MCF 10A (cell line): Measurements from ENCODE around the gene HTR1D. TPM values are rescaled to one million over a fixed set of nuclear protein-coding genes. Genes with fewer than 3 reads are reported as not detected.
"Not testable (repeated sequence)": the region's sequence is repeated elsewhere in the genome, so short reads cannot be mapped to it uniquely, and the experiment has no call there.

Source experiments
- Bru-seq: library from RNA; stranded (reverse); fragments of 400-500 nt; gene quantifications from one replicate; lab custom pipeline; 2021; lab: Mats Ljungman, UMichigan
- BruChase-seq, 2 experiments: library from RNA; stranded (reverse); fragments of 400-500 nt; gene quantifications; one replicate each; lab custom pipeline; 2021; lab: Mats Ljungman, UMichigan
- BruUV-seq: library from RNA; stranded (reverse); fragments of 400-500 nt; replicated peaks from 2 replicates; lab custom pipeline; 2021; lab: Mats Ljungman, UMichigan
- CTCF ChIA-PET: fragments of 300-600 bp; sonication (Branson Sonifier 250); formaldehyde crosslinking; extraction: SDS; loops from one replicate; lab custom pipeline; 2021; ENCODE audit warnings: antibody characterized with exemption, inconsistent platforms; lab: Yijun Ruan, JAX
- POLR2A ChIA-PET: fragments of 300-600, 350-650 bp; sonication (Branson Sonifier 250); formaldehyde crosslinking; extraction: SDS; loops from one replicate; lab custom pipeline; 2020; ENCODE audit warnings: antibody characterized with exemption, inconsistent platforms; lab: Yijun Ruan, JAX
- DNase-seq: peaks from one replicate; pipeline ENCODE4 v3.0.0-alpha.2; 2018; ENCODE audit not compliant: unreplicated experiment
- H3K27ac Mint-ChIP-seq: one replicate; pipeline ENCODE4 v1.8.0; 2022; ENCODE audit warnings: mild to moderate bottlenecking, low read depth, mixed read lengths; ENCODE audit not compliant: unreplicated experiment
- H3K27me3 Mint-ChIP-seq: one replicate; pipeline ENCODE4 v1.8.0; 2022; ENCODE audit warnings: mixed read lengths; ENCODE audit not compliant: insufficient read depth, unreplicated experiment
- H3K36me3 Mint-ChIP-seq: one replicate; pipeline ENCODE4 v1.8.0; 2022; ENCODE audit warnings: mild to moderate bottlenecking, moderate library complexity, mixed read lengths; ENCODE audit not compliant: insufficient read depth, unreplicated experiment
- H3K4me1 Mint-ChIP-seq: one replicate; pipeline ENCODE4 v1.8.0; 2022; ENCODE audit warnings: mixed read lengths; ENCODE audit not compliant: insufficient read depth, unreplicated experiment
- H3K4me3 Mint-ChIP-seq: one replicate; pipeline ENCODE4 v1.8.0; 2022; ENCODE audit warnings: mild to moderate bottlenecking, moderate library complexity, mixed read lengths; ENCODE audit not compliant: unreplicated experiment
- H3K9me3 Mint-ChIP-seq: one replicate; pipeline ENCODE4 v1.8.0; 2022; ENCODE audit warnings: mixed read lengths; ENCODE audit not compliant: unreplicated experiment
- CTCF ChIP-seq: fragments of 200-600 bp; IDR thresholded peaks from one replicate; pipeline ENCODE4 v1.8.0; 2022; ENCODE audit warnings: antibody characterized with exemption, mild to moderate bottlenecking; ENCODE audit not compliant: unreplicated experiment
- intact Hi-C: fragments of 100-400 bp; cut with micrococcal nuclease; formaldehyde crosslinking; loops from 2 replicates; pipeline ENCODE4 v1.14.1; 2022
- long read RNA-seq: library from polyadenylated mRNA; stranded (forward); transcript quantifications from one replicate; pipeline ENCODE4 v2.0.0, GENCODE V29; 2022
- total RNA-seq: library from RNA; stranded (reverse); gene quantifications from 2 replicates; pipeline ENCODE4 v1.2.3, GENCODE V29; 2022

The HTR1D gene
- total RNA-seq: 0.17 and 0.35 TPM in 2 replicates
- Bru-seq, nascent RNA: percentile 21 among the genes with signal in this experiment
- percentile 48 among the genes with signal in this experiment for BruChase-seq, experiment 1, labeled RNA remaining after a 6-hour chase
- percentile 22 among the genes with signal in this experiment for BruChase-seq, experiment 2, labeled RNA remaining after a 2-hour chase
- long read RNA-seq: 0 reads

- H3K4me1 Mint-ChIP-seq: no peaks in the 10 kb centered on the region
- ChIA-PET POLR2A (interaction anchor here (0.6 to 0.7 kb wide), 2 partner anchors 182 to 845 kb away, joined by 3 read pairs; no protein-coding TSS in a partner anchor), CTCF (interaction anchor here (0.8 kb wide), 1 partner anchor 117 kb away, joined by 4 read pairs; no protein-coding TSS in a partner anchor)
- DNase-seq: no peak
- no TSS peak for BruUV-seq
- no peaks in the 10 kb centered on the region for H3K36me3 Mint-ChIP-seq
- H3K9me3 Mint-ChIP-seq: no peaks in the 10 kb centered on the region
- H3K27me3 Mint-ChIP-seq: peaks cover 11% of the 10 kb centered on the region
- TF ChIP-seq CTCF: no peak
- intact Hi-C loops: loop anchor here (10.0 kb wide), 1 partner anchor 57 kb away; no protein-coding TSS in a partner anchor
- H3K4me3 Mint-ChIP-seq: peak within 1 kb of the TSS; percentile 65
- H3K27ac Mint-ChIP-seq: no peak within 1 kb of the TSS
These were observed at the start of gene HTR1D for GRCh38 chr1:23217421-23218115. Gene HTR1D, minus strand, starts transcription at chr1:23217502. Its CDS starts 23,283 bp downstream, at chr1:23194219.

- Mint-ChIP-seq H3K9me3 (no peaks in the 10 kb centered on the region), H3K4me1 (no peaks in the 10 kb centered on the region), H3K4me3 (no peak overlapping the region), H3K27me3 (no peaks in the 10 kb centered on the region), H3K36me3 (no peaks in the 10 kb centered on the region), H3K27ac (no peak overlapping the region)
- no TSS peak for BruUV-seq
- ChIA-PET CTCF (interaction anchor here (0.6 kb wide), 1 partner anchor 480 kb away, joined by 4 read pairs; no protein-coding TSS in a partner anchor), POLR2A (interaction anchor here (0.6 to 2.2 kb wide), 2 partner anchors 9 to 60 kb away, joined by 4 to 6 read pairs; no protein-coding TSS in a partner anchor)
- DNase-seq: no peak
- no peak for TF ChIP-seq CTCF
- intact Hi-C loops: no loop called here
These were observed 46.1 kb upstream of the HTR1D start for GRCh38 chr1:23263380-23263887.

- BruUV-seq, H3K27me3 Mint-ChIP-seq, H3K27ac Mint-ChIP-seq, H3K4me1 Mint-ChIP-seq, H3K9me3 Mint-ChIP-seq, CTCF ChIA-PET, intact Hi-C loops, POLR2A ChIA-PET, H3K36me3 Mint-ChIP-seq, DNase-seq, H3K4me3 Mint-ChIP-seq: not testable (repeated sequence)
These were observed 40.8 kb upstream of the HTR1D start for GRCh38 chr1:23258082-23258481.

DNA sequence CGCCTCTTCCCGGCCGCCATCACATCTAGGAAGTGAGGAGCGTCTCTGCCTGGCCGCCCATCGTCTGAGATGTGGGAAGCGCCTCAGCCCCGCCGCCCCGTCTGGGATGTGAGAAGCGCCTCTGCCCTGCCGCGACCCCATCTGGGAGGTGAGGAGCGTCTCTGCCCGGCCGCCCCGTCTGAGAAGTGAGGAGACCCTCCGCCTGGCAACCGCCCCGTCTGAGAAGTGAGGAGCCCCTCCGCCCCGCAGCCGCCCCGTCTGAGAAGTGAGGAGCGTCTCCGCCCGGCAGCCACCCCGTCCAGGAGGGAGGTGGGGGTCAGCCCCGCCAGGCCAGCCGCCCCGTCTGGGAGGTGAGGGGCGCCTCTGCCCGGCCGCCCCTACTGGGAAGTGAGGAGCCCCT lies 40.1 kb upstream of the HTR1D start:
- H3K4me3 Mint-ChIP-seq, BruUV-seq, H3K27me3 Mint-ChIP-seq, H3K9me3 Mint-ChIP-seq, H3K36me3 Mint-ChIP-seq, H3K27ac Mint-ChIP-seq, DNase-seq, CTCF ChIA-PET, POLR2A ChIA-PET, intact Hi-C loops, H3K4me1 Mint-ChIP-seq: not testable (repeated sequence)
